Keratinocyte (primary cell): Measurements from ENCODE around the gene ADPRH.

ENCODE experiments used
- CTCF ChIP-seq, 3 experiments: IDR thresholded peaks in 1 of 3; conservative IDR thresholded peaks in 1 of 3; optimal IDR thresholded peaks in 1 of 3; 2 replicates in 2 of 3; 3 replicates in 1 of 3; pipeline versions ENCODE3 to v1.5.1; 2011; ENCODE audit warnings: low read length in 3 of 3, mild to moderate bottlenecking in 3 of 3, moderate library complexity in 2 of 3, control low read depth in 1 of 3, inconsistent platforms in 1 of 3; ENCODE audit not compliant: insufficient read depth in 2 of 3; ENCODE audit errors: extremely low read depth in 1 of 3
- EZH2 ChIP-seq: IDR thresholded peaks from one replicate; pipeline ENCODE4 v1.6.1; 2012; ENCODE audit warnings: inconsistent platforms, mild to moderate bottlenecking, low read length, moderate library complexity

GRCh38 chr3:119601154-119601553 lies 21.9 kb downstream of the ADPRH start:
- no peak for TF ChIP-seq CTCF (optimal IDR thresholded peaks at IDR 0.05 in 1 of 3, IDR thresholded peaks at IDR 0.05 in 1 of 3, conservative IDR thresholded peaks at IDR 0.05 in 1 of 3; ENCODE audit: extremely low read depth in 1 of 3, insufficient read depth in 2 of 3, low read length in 3 of 3)
- TF ChIP-seq EZH2 = no peak
